IMR-90 (cell line): ENCODE data around the gene RUNX2. TPM values are rescaled to one million over a fixed set of nuclear protein-coding genes. Genes with fewer than 3 reads are reported as not detected.

ENCODE experiments used
- ATAC-seq: fragments of 200-7000 bp; cut with Tn5 transposase; 2 replicates; pipeline ENCODE4 v1.9.1; 2020; ENCODE audit warnings: low read depth, mild to moderate bottlenecking, moderate library complexity
- BruUV-seq: library from RNA; stranded (reverse); fragments of 400-500 nt; replicated peaks from 2 replicates; lab custom pipeline; 2021; lab: Mats Ljungman, UMichigan
- CTCF ChIA-PET: fragments of 300-600 bp; formaldehyde crosslinking; extraction: SDS; loops from one replicate; lab custom pipeline; 2021; ENCODE audit warnings: antibody characterized with exemption; lab: Yijun Ruan, JAX
- POLR2A ChIA-PET: fragments of 300-600 bp; sonication (Branson Sonifier 250); formaldehyde crosslinking; loops from one replicate; lab custom pipeline; 2022; ENCODE audit warnings: antibody characterized with exemption; ENCODE audit not compliant: unreplicated experiment; lab: Charles Lee
- DNase-seq: peaks from one replicate; pipeline ENCODE4 v3.0.0; 2013
- H2AFZ ChIP-seq: replicated peaks from 2 replicates; pipeline ENCODE3; 2013; ENCODE audit warnings: low read length, mild to moderate bottlenecking; ENCODE audit not compliant: poor library complexity
- H2AK5ac ChIP-seq: 2 replicates; pipeline ENCODE4 v1.6.1; 2013; ENCODE audit warnings: low read depth, low read length, inconsistent platforms
- H2AK9ac ChIP-seq: replicated peaks from 2 replicates; pipeline ENCODE3; 2013; ENCODE audit warnings: mild to moderate bottlenecking, low read depth, low read length, moderate library complexity; ENCODE audit not compliant: poor library complexity
- H2BK120ac ChIP-seq: 2 replicates; pipeline ENCODE4 v1.6.1; 2013; ENCODE audit warnings: low read depth, low read length, inconsistent platforms
- H2BK15ac ChIP-seq: 3 replicates; pipeline ENCODE4 v1.6.1; 2013; ENCODE audit warnings: low read depth, low read length, inconsistent platforms
- H2BK20ac ChIP-seq: 2 replicates; pipeline ENCODE4 v1.6.1; 2013; ENCODE audit warnings: low read depth, mild to moderate bottlenecking, inconsistent platforms, low read length, moderate library complexity
- H2BK5ac ChIP-seq: 2 replicates; pipeline ENCODE4 v1.6.1; 2013; ENCODE audit warnings: mild to moderate bottlenecking, low read depth, low read length, inconsistent platforms; ENCODE audit not compliant: poor library complexity, severe bottlenecking
- H3K14ac ChIP-seq: replicated peaks from 2 replicates; pipeline ENCODE4 v1.6.1; 2013; ENCODE audit warnings: low read depth, low read length, inconsistent platforms
- H3K18ac ChIP-seq: 2 replicates; pipeline ENCODE4 v1.6.1; 2013; ENCODE audit warnings: low read depth, low read length, control low read depth
- H3K23ac ChIP-seq: 2 replicates; pipeline ENCODE4 v1.6.1; 2013; ENCODE audit warnings: low read depth, low read length, inconsistent platforms
- H3K27ac ChIP-seq: 2 replicates; pipeline ENCODE4 v1.5.1; 2013; ENCODE audit warnings: mild to moderate bottlenecking, control low read depth, low read length; ENCODE audit not compliant: insufficient read depth
- H3K27me3 ChIP-seq: 2 replicates; pipeline ENCODE4 v1.6.1; 2013; ENCODE audit warnings: low read length; ENCODE audit not compliant: control insufficient read depth, insufficient read depth
- H3K36me3 ChIP-seq: 2 replicates; pipeline ENCODE4 v1.6.1; 2013; ENCODE audit warnings: low read length, mixed read lengths; ENCODE audit not compliant: control insufficient read depth, insufficient read depth
- H3K4ac ChIP-seq: 2 replicates; pipeline ENCODE4 v1.6.1; 2013; ENCODE audit warnings: low read depth, low read length, inconsistent platforms
- H3K4me1 ChIP-seq: 2 replicates; pipeline ENCODE4 v1.6.1; 2013; ENCODE audit warnings: low read length, mixed read lengths; ENCODE audit not compliant: control insufficient read depth, insufficient read depth
- H3K4me2 ChIP-seq: 2 replicates; pipeline ENCODE4 v1.6.1; 2013; ENCODE audit warnings: low read depth, mild to moderate bottlenecking, control low read depth, low read length, moderate library complexity
- H3K4me3 ChIP-seq: 2 replicates; pipeline ENCODE4 v1.5.1; 2013; ENCODE audit warnings: low read depth, mild to moderate bottlenecking, control low read depth, low read length, moderate library complexity; ENCODE audit not compliant: insufficient read depth
- H3K56ac ChIP-seq: 2 replicates; pipeline ENCODE4 v1.6.1; 2013; ENCODE audit warnings: low read length, inconsistent platforms; ENCODE audit not compliant: insufficient read depth; ENCODE audit errors: extremely low read depth
- H3K79me1 ChIP-seq, 2 experiments: 2 replicates each; pipeline ENCODE4 v1.6.1; 2013; ENCODE audit warnings: low read length in 2 of 2, inconsistent platforms in 1 of 2, low read depth in 1 of 2
- H3K9ac ChIP-seq: 2 replicates; pipeline ENCODE4 v1.6.1; 2013; ENCODE audit warnings: low read depth, low read length, control low read depth
- H3K9me1 ChIP-seq: 2 replicates; pipeline ENCODE4 v1.6.1; 2013; ENCODE audit warnings: low read length, inconsistent platforms; ENCODE audit not compliant: insufficient read depth
- H3K9me3 ChIP-seq: 2 replicates; pipeline ENCODE4 v1.6.1; 2013; ENCODE audit warnings: low read length; ENCODE audit not compliant: control insufficient read depth, insufficient read depth
- H4K20me1 ChIP-seq: 2 replicates; pipeline ENCODE4 v1.6.1; 2013; ENCODE audit warnings: low read length, inconsistent platforms; ENCODE audit not compliant: insufficient read depth
- H4K5ac ChIP-seq: 2 replicates; pipeline ENCODE4 v1.6.1; 2013; ENCODE audit warnings: mild to moderate bottlenecking, low read depth, low read length, control low read depth
- H4K8ac ChIP-seq, 2 experiments: 2 replicates each; pipeline ENCODE4 v1.6.1; 2013; ENCODE audit warnings: low read depth in 2 of 2, low read length in 2 of 2, control low read depth in 1 of 2, inconsistent platforms in 1 of 2
- H4K91ac ChIP-seq: 2 replicates; pipeline ENCODE4 v1.6.1; 2013; ENCODE audit warnings: low read depth, low read length, inconsistent platforms; ENCODE audit not compliant: insufficient read depth
- CEBPB ChIP-seq: IDR thresholded peaks from 2 replicates; pipeline ENCODE4 v1.6.1; 2012; ENCODE audit warnings: low read depth, low read length, improper control_type of control experiment
- MAFK ChIP-seq: IDR thresholded peaks from 2 replicates; pipeline ENCODE4 v1.6.1; 2012; ENCODE audit warnings: low read depth, low read length, improper control_type of control experiment
- MXI1 ChIP-seq: IDR thresholded peaks from 2 replicates; pipeline ENCODE4 v1.6.1; 2012; ENCODE audit warnings: low read depth, mild to moderate bottlenecking, low read length, moderate library complexity, borderline replicate concordance
- NFE2L2 ChIP-seq: fragments of 150-350 bp; IDR thresholded peaks from 2 replicates; pipeline ENCODE4 v1.6.1; 2016; ENCODE audit warnings: low read depth, mild to moderate bottlenecking, low read length
- SMC3 ChIP-seq: fragments of 150-350 bp; IDR thresholded peaks from 2 replicates; pipeline ENCODE4 v1.6.1; 2016; ENCODE audit warnings: low read depth, mild to moderate bottlenecking, antibody characterized with exemption, low read length, moderate library complexity
- USF2 ChIP-seq: fragments of 150-350 bp; IDR thresholded peaks from 2 replicates; pipeline ENCODE4 v1.6.1; 2017; ENCODE audit warnings: mild to moderate bottlenecking, antibody characterized with exemption, low read length, low read depth
- WGBS, 2 experiments: methylation state at CpG; one replicate each; pipeline versions ENCODE4 v1.1.5 to v1.1.7; 2013; ENCODE audit warnings: missing lambda C conversion rate in 2 of 2; ENCODE audit not compliant: insufficient read length in 1 of 2; ENCODE audit errors: extremely low coverage in 2 of 2; 5-methylcytosine and 5-hydroxymethylcytosine counted together
- dilution Hi-C: fragments of 300-500 bp; cut with HindIII; formaldehyde crosslinking; loops from one replicate; pipeline ENCODE4 v1.14.3; 2018; ENCODE audit warnings: low sequenced_read_pairs; ENCODE audit not compliant: unreplicated experiment
- in situ Hi-C: fragments of 300-500 bp; cut with MboI; formaldehyde crosslinking; loops from 3 replicates; pipeline ENCODE4 v1.14.3; 2019; ENCODE audit warnings: low sequenced_read_pairs, inconsistent platforms, mixed read lengths
- intact Hi-C: fragments of 100-400 bp; cut with micrococcal nuclease; formaldehyde crosslinking; loops from 2 replicates; pipeline ENCODE4 v1.10.0; 2022
- polyA plus RNA-seq, 3 experiments: library from polyadenylated mRNA; depleted of rRNA; stranded (reverse); fragments of >200 nt; gene quantifications; 2 replicates each; pipeline ENCODE4 v1.2.3, GENCODE V29; 2012; ENCODE audit warnings: low replicate concordance in 1 of 3
- total RNA-seq: library from RNA; depleted of rRNA; stranded (reverse); fragments of >200 nt; gene quantifications from 2 replicates; pipeline ENCODE4 v1.2.3, GENCODE V29; 2012

The RUNX2 gene
- total and polyA plus RNA-seq, 2 of the 4 experiments (the other 2 are of a cell fraction): 2.3 to 4.7 TPM

GRCh38 chr6:45439459-45439858 is 111.3 kb downstream of the RUNX2 start:
- H3K9me1 ChIP-seq: peaks cover 18% of the 10 kb centered on the region
- peak overlapping the region; percentile 94 for H2BK20ac ChIP-seq
- peak overlapping the region; percentile 74 for H3K23ac ChIP-seq
- peak overlapping the region; percentile 94 for H2AK5ac ChIP-seq
- intact Hi-C loops: loop anchor here (5.0 kb wide), 1 partner anchor 273 kb away; no protein-coding TSS in a partner anchor
- H4K8ac ChIP-seq: peak overlapping the region; percentile 16 to 59
- dilution Hi-C loops: no loop called here
- ATAC-seq (no peak), DNase-seq (no peak)
- H3K4me3 ChIP-seq: no peak overlapping the region
- no peaks in the 10 kb centered on the region for H3K9me3 ChIP-seq
- no peak overlapping the region for H3K4me2 ChIP-seq
- H3K79me1 ChIP-seq: peaks cover 22 to 56% of the 10 kb centered on the region in 2 experiments
- peak overlapping the region; percentile 98 for H2BK5ac ChIP-seq
- H3K27ac ChIP-seq: no peak overlapping the region
- H3K56ac ChIP-seq: no peak overlapping the region
- peak overlapping the region; percentile 87 for H4K91ac ChIP-seq
- H3K9ac ChIP-seq: no peak overlapping the region
- BruUV-seq: no TSS peak
- WGBS, 2 experiments: no CpG with 5 or more reads among the region's 6 CpGs
- peak overlapping the region; percentile 98; the same call in 2 of the 3 replicates for H2BK15ac ChIP-seq
- peak overlapping the region; percentile 89 for H3K4ac ChIP-seq
- H3K4me1 ChIP-seq: peaks cover 18% of the 10 kb centered on the region; the same call in 1 of the 2 replicates
- peak overlapping the region; percentile 2 for H2AFZ ChIP-seq
- no peak for TF ChIP-seq SMC3
- TF ChIP-seq NFE2L2: no peak
- TF ChIP-seq MAFK: peak; percentile 25; the same call in 1 of the 2 replicates
- no peak for TF ChIP-seq MXI1
- no peak for TF ChIP-seq CEBPB
- TF ChIP-seq USF2: no peak
- H3K14ac ChIP-seq: peak overlapping the region; percentile 86
- peak overlapping the region; percentile 40; the same call in 1 of the 2 replicates for H3K18ac ChIP-seq
- H2AK9ac ChIP-seq: no peak overlapping the region
- H3K27me3 ChIP-seq: no peaks in the 10 kb centered on the region
- in situ Hi-C loops: no loop called here
- CTCF ChIA-PET: no interaction called here
- H4K20me1 ChIP-seq: no peaks in the 10 kb centered on the region
- peak overlapping the region; percentile 16; the same call in 1 of the 2 replicates for H4K5ac ChIP-seq
- POLR2A ChIA-PET: no interaction called here
- H2BK120ac ChIP-seq: peak overlapping the region; percentile 80
- H3K36me3 ChIP-seq: no peaks in the 10 kb centered on the region
